HEK293 (cell line): Measurements from ENCODE around the gene TMC5.
A peak's percentile ranks its signal among the peaks of the same experiment; 100 is the strongest.

Experiments used
- HIC1 ChIP-seq: fragments of 450-650 bp; formaldehyde crosslinking; IDR thresholded peaks from 2 replicates; pipeline ENCODE4 v1.5.1; 2016; ENCODE audit warnings: missing biosample characterization, missing genetic modification characterization
- MYNN ChIP-seq: fragments of 450-650 bp; formaldehyde crosslinking; IDR thresholded peaks from 2 replicates; pipeline ENCODE4 v1.5.1; 2016; ENCODE audit warnings: missing biosample characterization, missing genetic modification characterization, borderline replicate concordance
- OSR2 ChIP-seq: fragments of 450-650 bp; formaldehyde crosslinking; IDR thresholded peaks from 2 replicates; pipeline ENCODE4 v1.5.1; 2016; ENCODE audit warnings: missing biosample characterization, missing genetic modification characterization
- PRDM1 ChIP-seq: fragments of 450-650 bp; formaldehyde crosslinking; IDR thresholded peaks from 2 replicates; pipeline ENCODE4; 2016; ENCODE audit warnings: missing biosample characterization, missing genetic modification characterization
- SALL2 ChIP-seq: fragments of 450-650 bp; formaldehyde crosslinking; IDR thresholded peaks from 2 replicates; pipeline ENCODE4 v1.5.0; 2017; ENCODE audit warnings: missing biosample characterization, mild to moderate bottlenecking, missing genetic modification characterization, borderline replicate concordance
- SP2 ChIP-seq: fragments of 450-650 bp; formaldehyde crosslinking; IDR thresholded peaks from 2 replicates; pipeline ENCODE4 v1.5.1; 2016; ENCODE audit warnings: missing biosample characterization, missing genetic modification characterization
- SP7 ChIP-seq: fragments of 450-650 bp; formaldehyde crosslinking; IDR thresholded peaks from 2 replicates; pipeline ENCODE4 v1.5.1; 2016; ENCODE audit warnings: missing biosample characterization, missing genetic modification characterization
- TRIM28 ChIP-seq: IDR thresholded peaks from 2 replicates; pipeline ENCODE4 v1.6.1; 2011; ENCODE audit warnings: low read length, control low read depth, borderline replicate concordance
- ZBTB26 ChIP-seq: fragments of 450-650 bp; formaldehyde crosslinking; optimal IDR thresholded peaks from 2 replicates; pipeline ENCODE3; 2016; ENCODE audit warnings: missing biosample characterization, mild to moderate bottlenecking, missing genetic modification characterization
- ZBTB6 ChIP-seq: fragments of 450-650 bp; formaldehyde crosslinking; IDR thresholded peaks from 2 replicates; pipeline ENCODE4 v1.5.1; 2017; ENCODE audit warnings: missing biosample characterization, missing genetic modification characterization
- ZIC2 ChIP-seq: fragments of 450-650 bp; formaldehyde crosslinking; IDR thresholded peaks from 2 replicates; pipeline ENCODE4 v1.5.1; 2016; ENCODE audit warnings: missing biosample characterization, missing genetic modification characterization
- ZNF140 ChIP-seq: fragments of 450-650 bp; formaldehyde crosslinking; IDR thresholded peaks from 2 replicates; pipeline ENCODE4 v1.5.1; 2016; ENCODE audit warnings: missing biosample characterization, missing genetic modification characterization
- ZNF146 ChIP-seq: fragments of 450-650 bp; formaldehyde crosslinking; IDR thresholded peaks from 2 replicates; pipeline ENCODE4 v1.5.1; 2016; ENCODE audit warnings: missing biosample characterization, missing genetic modification characterization
- ZNF184 ChIP-seq: fragments of 450-650 bp; IDR thresholded peaks from 2 replicates; pipeline ENCODE4 v1.5.1; 2018; ENCODE audit warnings: missing biosample characterization, mild to moderate bottlenecking, missing genetic modification characterization
- ZNF211 ChIP-seq: fragments of 450-650 bp; formaldehyde crosslinking; IDR thresholded peaks from 2 replicates; pipeline ENCODE4 v1.5.1; 2016; ENCODE audit warnings: low read depth, missing biosample characterization, missing genetic modification characterization
- ZNF248 ChIP-seq: fragments of 450-650 bp; formaldehyde crosslinking; IDR thresholded peaks from 2 replicates; pipeline ENCODE4 v1.5.1; 2017; ENCODE audit warnings: missing biosample characterization, missing genetic modification characterization
- ZNF311 ChIP-seq: fragments of 450-650 bp; formaldehyde crosslinking; IDR thresholded peaks from 2 replicates; pipeline ENCODE4 v1.5.1; 2017; ENCODE audit warnings: missing biosample characterization, missing genetic modification characterization, borderline replicate concordance
- ZNF521 ChIP-seq: fragments of 450-650 bp; formaldehyde crosslinking; IDR thresholded peaks from 2 replicates; pipeline ENCODE4 v1.5.1; 2017; ENCODE audit warnings: missing biosample characterization, mild to moderate bottlenecking, missing genetic modification characterization
- ZNF704 ChIP-seq: fragments of 450-650 bp; formaldehyde crosslinking; IDR thresholded peaks from 2 replicates; pipeline ENCODE4 v1.5.1; 2016; ENCODE audit warnings: missing biosample characterization, missing genetic modification characterization
- ZXDB ChIP-seq: fragments of 450-650 bp; formaldehyde crosslinking; IDR thresholded peaks from 2 replicates; pipeline ENCODE4 v1.5.1; 2016; ENCODE audit warnings: missing biosample characterization, missing genetic modification characterization
- TF ChIP-seq, protein P1 (sequence below): fragments of 450-650 bp; IDR thresholded peaks from 2 replicates; pipeline ENCODE4 v1.5.1; 2018; ENCODE audit warnings: missing biosample characterization, mild to moderate bottlenecking, missing genetic modification characterization
- TF ChIP-seq, protein P2 (sequence below): fragments of 450-650 bp; formaldehyde crosslinking; IDR thresholded peaks from 2 replicates; pipeline ENCODE4 v1.5.1; 2016; ENCODE audit warnings: missing biosample characterization, missing genetic modification characterization
- TF ChIP-seq, protein P3 (sequence below): fragments of 450-650 bp; formaldehyde crosslinking; IDR thresholded peaks from 2 replicates; pipeline ENCODE4 v1.5.1; 2016; ENCODE audit warnings: missing biosample characterization, missing genetic modification characterization
- TF ChIP-seq, protein P4 (sequence below): fragments of 450-650 bp; formaldehyde crosslinking; conservative IDR thresholded peaks from 2 replicates; pipeline ENCODE4 v1.5.1; 2016; ENCODE audit warnings: low read depth, missing biosample characterization, missing genetic modification characterization

The TMC5 gene

DNA sequence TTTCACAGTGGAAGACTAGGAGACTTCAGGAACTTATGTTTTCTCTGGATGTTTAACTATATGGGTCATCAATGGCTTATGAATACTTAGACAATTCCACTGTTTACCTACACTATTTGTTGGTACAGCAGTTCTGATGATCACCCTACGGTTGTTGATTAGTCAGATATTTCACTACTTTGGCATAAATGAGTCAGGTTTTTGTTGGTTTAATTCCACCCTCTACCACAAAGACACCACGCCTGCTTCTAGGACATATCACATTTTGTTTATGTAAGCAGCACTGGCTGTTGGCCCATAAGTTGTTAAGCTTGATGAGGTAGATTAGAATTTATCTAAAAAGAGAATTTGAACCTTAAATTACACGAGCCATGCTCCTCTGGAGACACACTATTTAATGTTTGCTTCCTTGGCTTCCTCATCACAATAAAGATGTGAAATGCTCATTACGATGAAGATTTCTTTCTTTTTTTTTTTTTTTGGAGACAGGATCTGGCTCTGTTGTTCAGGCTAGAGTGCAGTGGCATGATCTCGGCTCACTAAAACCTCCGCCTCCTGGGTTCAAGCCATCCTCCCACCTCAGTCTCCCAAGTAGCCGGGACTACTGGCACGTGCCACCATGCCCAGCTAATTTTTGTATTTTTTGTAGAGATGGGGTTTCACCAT, 99.9 kb downstream of the TMC5 start (continued):
- TF ChIP-seq, protein P1, sequence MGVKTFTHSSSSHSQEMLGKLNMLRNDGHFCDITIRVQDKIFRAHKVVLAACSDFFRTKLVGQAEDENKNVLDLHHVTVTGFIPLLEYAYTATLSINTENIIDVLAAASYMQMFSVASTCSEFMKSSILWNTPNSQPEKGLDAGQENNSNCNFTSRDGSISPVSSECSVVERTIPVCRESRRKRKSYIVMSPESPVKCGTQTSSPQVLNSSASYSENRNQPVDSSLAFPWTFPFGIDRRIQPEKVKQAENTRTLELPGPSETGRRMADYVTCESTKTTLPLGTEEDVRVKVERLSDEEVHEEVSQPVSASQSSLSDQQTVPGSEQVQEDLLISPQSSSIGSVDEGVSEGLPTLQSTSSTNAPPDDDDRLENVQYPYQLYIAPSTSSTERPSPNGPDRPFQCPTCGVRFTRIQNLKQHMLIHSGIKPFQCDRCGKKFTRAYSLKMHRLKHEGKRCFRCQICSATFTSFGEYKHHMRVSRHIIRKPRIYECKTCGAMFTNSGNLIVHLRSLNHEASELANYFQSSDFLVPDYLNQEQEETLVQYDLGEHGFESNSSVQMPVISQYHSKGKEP (tag by site-specific recombination) = 0 out of 2 replicates have a peak, but pooled peaks have one; percentile 16
- no peak for TF ChIP-seq SALL2 (tag by site-specific recombination)
- no peak for TF ChIP-seq ZIC2 (tag by site-specific recombination)
- no peak for TF ChIP-seq PRDM1 (tag by site-specific recombination)
- no peak for TF ChIP-seq SP2 (tag by site-specific recombination)
- TF ChIP-seq ZNF140 (tag by site-specific recombination) = no peak
- TF ChIP-seq, protein P2, sequence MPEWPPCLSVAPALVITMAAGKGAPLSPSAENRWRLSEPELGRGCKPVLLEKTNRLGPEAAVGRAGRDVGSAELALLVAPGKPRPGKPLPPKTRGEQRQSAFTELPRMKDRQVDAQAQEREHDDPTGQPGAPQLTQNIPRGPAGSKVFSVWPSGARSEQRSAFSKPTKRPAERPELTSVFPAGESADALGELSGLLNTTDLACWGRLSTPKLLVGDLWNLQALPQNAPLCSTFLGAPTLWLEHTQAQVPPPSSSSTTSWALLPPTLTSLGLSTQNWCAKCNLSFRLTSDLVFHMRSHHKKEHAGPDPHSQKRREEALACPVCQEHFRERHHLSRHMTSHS = no peak
- TF ChIP-seq OSR2 (tag by site-specific recombination) = peak; percentile 84
- no peak for TF ChIP-seq ZNF521
- peak; percentile 73 for TF ChIP-seq ZXDB (tag by site-specific recombination)
- TF ChIP-seq SP7 (tag by site-specific recombination) = peak; percentile 92
- no peak for TF ChIP-seq TRIM28
- TF ChIP-seq HIC1 (tag by site-specific recombination) = no peak
- TF ChIP-seq MYNN = no peak
- TF ChIP-seq ZBTB26 = no peak
- TF ChIP-seq ZNF704 (tag by site-specific recombination) = no peak
- TF ChIP-seq ZBTB6 (tag by site-specific recombination) = no peak
- no peak for TF ChIP-seq ZNF211 (tag by site-specific recombination)
- TF ChIP-seq ZNF146 = 0 out of 2 replicates have a peak, but pooled peaks have one; percentile 3
- TF ChIP-seq, protein P3, sequence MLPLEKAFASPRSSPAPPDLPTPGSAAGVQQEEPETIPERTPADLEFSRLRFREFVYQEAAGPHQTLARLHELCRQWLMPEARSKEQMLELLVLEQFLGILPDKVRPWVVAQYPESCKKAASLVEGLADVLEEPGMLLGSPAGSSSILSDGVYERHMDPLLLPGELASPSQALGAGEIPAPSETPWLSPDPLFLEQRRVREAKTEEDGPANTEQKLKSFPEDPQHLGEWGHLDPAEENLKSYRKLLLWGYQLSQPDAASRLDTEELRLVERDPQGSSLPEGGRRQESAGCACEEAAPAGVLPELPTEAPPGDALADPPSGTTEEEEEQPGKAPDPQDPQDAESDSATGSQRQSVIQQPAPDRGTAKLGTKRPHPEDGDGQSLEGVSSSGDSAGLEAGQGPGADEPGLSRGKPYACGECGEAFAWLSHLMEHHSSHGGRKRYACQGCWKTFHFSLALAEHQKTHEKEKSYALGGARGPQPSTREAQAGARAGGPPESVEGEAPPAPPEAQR (tag by site-specific recombination) = no peak
- TF ChIP-seq, protein P4, sequence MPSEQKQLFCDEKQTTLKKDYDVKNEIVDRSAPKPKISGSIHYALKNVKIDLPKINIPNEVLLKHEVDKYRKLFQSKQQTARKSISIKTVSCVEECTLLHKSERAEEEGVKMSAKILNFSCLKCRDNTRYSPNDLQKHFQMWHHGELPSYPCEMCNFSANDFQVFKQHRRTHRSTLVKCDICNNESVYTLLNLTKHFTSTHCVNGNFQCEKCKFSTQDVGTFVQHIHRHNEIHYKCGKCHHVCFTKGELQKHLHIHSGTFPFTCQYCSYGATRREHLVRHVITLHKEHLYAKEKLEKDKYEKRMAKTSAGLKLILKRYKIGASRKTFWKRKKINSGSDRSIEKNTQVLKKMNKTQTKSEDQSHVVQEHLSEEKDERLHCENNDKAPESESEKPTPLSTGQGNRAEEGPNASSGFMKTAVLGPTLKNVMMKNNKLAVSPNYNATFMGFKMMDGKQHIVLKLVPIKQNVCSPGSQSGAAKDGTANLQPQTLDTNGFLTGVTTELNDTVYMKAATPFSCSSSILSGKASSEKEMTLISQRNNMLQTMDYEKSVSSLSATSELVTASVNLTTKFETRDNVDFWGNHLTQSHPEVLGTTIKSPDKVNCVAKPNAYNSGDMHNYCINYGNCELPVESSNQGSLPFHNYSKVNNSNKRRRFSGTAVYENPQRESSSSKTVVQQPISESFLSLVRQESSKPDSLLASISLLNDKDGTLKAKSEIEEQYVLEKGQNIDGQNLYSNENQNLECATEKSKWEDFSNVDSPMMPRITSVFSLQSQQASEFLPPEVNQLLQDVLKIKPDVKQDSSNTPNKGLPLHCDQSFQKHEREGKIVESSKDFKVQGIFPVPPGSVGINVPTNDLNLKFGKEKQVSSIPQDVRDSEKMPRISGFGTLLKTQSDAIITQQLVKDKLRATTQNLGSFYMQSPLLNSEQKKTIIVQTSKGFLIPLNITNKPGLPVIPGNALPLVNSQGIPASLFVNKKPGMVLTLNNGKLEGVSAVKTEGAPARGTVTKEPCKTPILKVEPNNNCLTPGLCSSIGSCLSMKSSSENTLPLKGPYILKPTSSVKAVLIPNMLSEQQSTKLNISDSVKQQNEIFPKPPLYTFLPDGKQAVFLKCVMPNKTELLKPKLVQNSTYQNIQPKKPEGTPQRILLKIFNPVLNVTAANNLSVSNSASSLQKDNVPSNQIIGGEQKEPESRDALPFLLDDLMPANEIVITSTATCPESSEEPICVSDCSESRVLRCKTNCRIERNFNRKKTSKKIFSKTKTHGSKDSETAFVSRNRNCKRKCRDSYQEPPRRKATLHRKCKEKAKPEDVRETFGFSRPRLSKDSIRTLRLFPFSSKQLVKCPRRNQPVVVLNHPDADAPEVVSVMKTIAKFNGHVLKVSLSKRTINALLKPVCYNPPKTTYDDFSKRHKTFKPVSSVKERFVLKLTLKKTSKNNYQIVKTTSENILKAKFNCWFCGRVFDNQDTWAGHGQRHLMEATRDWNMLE = no peak
- no peak for TF ChIP-seq ZNF311
- TF ChIP-seq ZNF184 (tag by site-specific recombination) = peak; percentile 49; the same call in 1 of the 2 replicates
- no peak for TF ChIP-seq ZNF248
